OCI-LY1 (cell line): ENCODE results near the gene CCT2.

ENCODE experiments used
- EZH2 ChIP-seq: fragments of 200-600 bp; sonication (generic), shearing (Covaris generic); IDR thresholded peaks from 2 replicates; pipeline ENCODE4 v1.8.0; 2017; ENCODE audit warnings: borderline replicate concordance, mixed run types, mild to moderate bottlenecking, antibody characterized with exemption, low read length, moderate library complexity, mixed read lengths
- TF ChIP-seq, protein P1 (sequence below): fragments of 200-600 bp; sonication (generic), shearing (Covaris generic); IDR thresholded peaks from 2 replicates; pipeline ENCODE4 v1.5.1; 2017; ENCODE audit warnings: mild to moderate bottlenecking, antibody characterized with exemption, low read length, moderate library complexity, mixed read lengths

DNA sequence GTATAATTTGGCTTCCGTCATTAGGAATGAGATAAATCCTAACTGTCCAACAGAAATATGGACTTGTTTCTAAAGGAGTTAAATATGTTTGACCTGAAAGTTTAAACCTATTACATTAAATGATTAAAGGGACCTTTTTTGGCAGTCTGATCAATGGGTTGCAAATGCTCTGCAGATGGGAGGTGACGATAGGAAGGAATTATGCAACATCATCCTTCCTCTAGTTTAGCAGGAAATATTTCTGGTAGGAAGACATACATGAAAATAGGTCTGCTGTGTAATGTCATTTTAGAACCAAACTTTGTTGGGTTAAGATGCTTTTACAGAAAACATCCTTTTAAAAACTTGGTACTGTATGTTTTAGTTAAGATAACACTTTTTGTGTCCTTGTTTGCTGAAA lies 22.9 kb downstream of the CCT2 start:
- TF ChIP-seq, protein P1, sequence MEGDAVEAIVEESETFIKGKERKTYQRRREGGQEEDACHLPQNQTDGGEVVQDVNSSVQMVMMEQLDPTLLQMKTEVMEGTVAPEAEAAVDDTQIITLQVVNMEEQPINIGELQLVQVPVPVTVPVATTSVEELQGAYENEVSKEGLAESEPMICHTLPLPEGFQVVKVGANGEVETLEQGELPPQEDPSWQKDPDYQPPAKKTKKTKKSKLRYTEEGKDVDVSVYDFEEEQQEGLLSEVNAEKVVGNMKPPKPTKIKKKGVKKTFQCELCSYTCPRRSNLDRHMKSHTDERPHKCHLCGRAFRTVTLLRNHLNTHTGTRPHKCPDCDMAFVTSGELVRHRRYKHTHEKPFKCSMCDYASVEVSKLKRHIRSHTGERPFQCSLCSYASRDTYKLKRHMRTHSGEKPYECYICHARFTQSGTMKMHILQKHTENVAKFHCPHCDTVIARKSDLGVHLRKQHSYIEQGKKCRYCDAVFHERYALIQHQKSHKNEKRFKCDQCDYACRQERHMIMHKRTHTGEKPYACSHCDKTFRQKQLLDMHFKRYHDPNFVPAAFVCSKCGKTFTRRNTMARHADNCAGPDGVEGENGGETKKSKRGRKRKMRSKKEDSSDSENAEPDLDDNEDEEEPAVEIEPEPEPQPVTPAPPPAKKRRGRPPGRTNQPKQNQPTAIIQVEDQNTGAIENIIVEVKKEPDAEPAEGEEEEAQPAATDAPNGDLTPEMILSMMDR = no peak
- no peak for TF ChIP-seq EZH2
